Heart right ventricle (tissue), 16 donors: ENCODE data around the gene RMI2. TPM values are rescaled to one million over a fixed set of nuclear protein-coding genes. Genes with fewer than 3 reads are reported as not detected.

Source experiments
- ATAC-seq, 8 donors: fragments of 200-7000 bp; cut with Tn5 transposase; one replicate each; pipeline ENCODE4 v1.9.1; 2020; ENCODE audit warnings: mild to moderate bottlenecking in 8 of 8, moderate library complexity in 8 of 8, moderate number of reproducible peaks in 1 of 8
- DNase-seq, 2 donors: peaks; one replicate each; pipeline ENCODE4 v3.0.0-alpha.2; 2020
- H3K27ac ChIP-seq, 10 donors: fragments of 200-600 bp; sonication (generic) in 2 of 10; one replicate each; pipeline versions ENCODE4 v1.5.0 to v1.8.0; 2020 to 2022; ENCODE audit warnings: mild to moderate bottlenecking in 3 of 10
- H3K27me3 ChIP-seq, 7 donors: fragments of 200-600 bp; one replicate each; pipeline ENCODE4 v1.8.0; 2021 to 2022; ENCODE audit warnings: mild to moderate bottlenecking in 2 of 7
- H3K36me3 ChIP-seq, 9 donors: fragments of 200-600 bp; sonication (generic) in 1 of 9; one replicate each; pipeline versions ENCODE4 v1.5.0 to v1.8.0; 2020 to 2022; ENCODE audit warnings: mild to moderate bottlenecking in 2 of 9
- H3K4me1 ChIP-seq, 9 donors: fragments of 200-600 bp; sonication (generic) in 1 of 9; one replicate each; pipeline versions ENCODE4 v1.5.0 to v1.8.0; 2020 to 2022; ENCODE audit warnings: mild to moderate bottlenecking in 4 of 9
- H3K4me3 ChIP-seq, 10 donors: fragments of 200-600 bp; sonication (generic) in 2 of 10; one replicate each; pipeline versions ENCODE4 v1.5.0 to v1.8.0; 2020 to 2022; ENCODE audit warnings: mild to moderate bottlenecking in 7 of 10, moderate library complexity in 2 of 10
- H3K9me3 ChIP-seq, 11 donors: fragments of 200-600 bp in 10 of 11; sonication (generic) in 2 of 11; one replicate each; pipeline versions ENCODE4 v1.5.0 to v1.8.0; 2013 to 2022; ENCODE audit warnings: mild to moderate bottlenecking in 2 of 11, control low read depth in 1 of 11, moderate library complexity in 1 of 11
- WGBS, 2 donors: extraction: QIAGEN DNeasy Blood & Tissue Kit; methylation state at CpG; one replicate each; pipeline ENCODE4 v1.1.7; 2013; ENCODE audit warnings: inconsistent platforms in 1 of 2; 5-methylcytosine and 5-hydroxymethylcytosine counted together
- intact Hi-C, 10 donors: fragments of 100-400 bp; cut with DNase I; formaldehyde crosslinking; loops; one replicate each; pipeline versions ENCODE4 v1.11.1 to v1.14.2; 2022
- polyA plus RNA-seq, 2 donors: library from polyadenylated mRNA; stranded (reverse); fragments of 200-250 nt; gene quantifications; one replicate each; pipeline ENCODE4 v1.2.3, GENCODE V29; 2013
- total RNA-seq, 10 donors: library from RNA; stranded (reverse); fragmentation: NEBNext Ultra II Directional in 3 of 10; extraction: Animal tissue kit (Norgen Biotek cat#: 25700) in 3 of 10; gene quantifications; one replicate each; pipeline versions ENCODE4 v1.2.1 to v1.2.4, GENCODE V29; 2021 to 2023
- TF ChIP-seq, protein P1 (sequence below), 9 donors: fragments of 200-600 bp; sonication (generic) in 2 of 9; IDR thresholded peaks; one replicate each; pipeline versions ENCODE4 v1.5.0 to v1.8.0; 2021 to 2022; ENCODE audit warnings: antibody characterized with exemption in 9 of 9, mild to moderate bottlenecking in 5 of 9, moderate library complexity in 1 of 9
- donor health status: Arrhythmogenic right ventricular cardiomyopathy.
- donor health status: ischemic (EF 13 %, LVEDD 7.1; RV severe dilation, severe dysfunction).
- donor health status: healthy with polysubstance abuse.
- donor health status: DM: no; HTN: yes; CAD: no.
- donor health status: DM: no; HTN: no; CAD: no.
- donor health status: ischemic (EF 25% LVEDD 6.9; RV normal size, moderate dysfunction).
- donor health status: ischemic (EF 25% LVEDD 5.7; RV mildly dilated, moderate dysfunction).
- donor health status: healthy.
- donor health status: DM: yes; HTN: yes; CAD: no.
- donor health status: Ischemic cardiomyopathy.
- donor health status: ischemic (EF 35%, LVEDD 5.7; RV mildly dilated, moderate dysfunction).
- donor health status: nonischemic (EF 11% LVEDD 7.7; RV severe dilation, severe dysfunction).
- donor health status: DM: yes; HTN: yes; CAD: no.
- donor health status: PGD.
- donor health status: ischemic (EF 29% LVEDD 5.4; RV normal size, mild dysfunction).
- donor health status: nonischemic (EF 23%, LVEDD 6.1; RV moderate dilation, normal function).

The RMI2 gene
- total and polyA plus RNA-seq, 12 donors = 0.22 to 3.8 (median 1.1) TPM

- intact Hi-C loops = no loop called here
- H3K27me3 ChIP-seq = no peaks in the 10 kb centered on the region
- peaks cover 0 to 3% (median 0%) of the 10 kb centered on the region in 11 donors for H3K9me3 ChIP-seq
- no peak for DNase-seq
- no peaks in the 10 kb centered on the region for H3K36me3 ChIP-seq
- H3K27ac ChIP-seq = no peak overlapping the region
- no peak overlapping the region for H3K4me3 ChIP-seq
- peaks cover 0 to 38% (median 0%) of the 10 kb centered on the region in 9 donors for H3K4me1 ChIP-seq
- ATAC-seq = no peak
- TF ChIP-seq, protein P1, sequence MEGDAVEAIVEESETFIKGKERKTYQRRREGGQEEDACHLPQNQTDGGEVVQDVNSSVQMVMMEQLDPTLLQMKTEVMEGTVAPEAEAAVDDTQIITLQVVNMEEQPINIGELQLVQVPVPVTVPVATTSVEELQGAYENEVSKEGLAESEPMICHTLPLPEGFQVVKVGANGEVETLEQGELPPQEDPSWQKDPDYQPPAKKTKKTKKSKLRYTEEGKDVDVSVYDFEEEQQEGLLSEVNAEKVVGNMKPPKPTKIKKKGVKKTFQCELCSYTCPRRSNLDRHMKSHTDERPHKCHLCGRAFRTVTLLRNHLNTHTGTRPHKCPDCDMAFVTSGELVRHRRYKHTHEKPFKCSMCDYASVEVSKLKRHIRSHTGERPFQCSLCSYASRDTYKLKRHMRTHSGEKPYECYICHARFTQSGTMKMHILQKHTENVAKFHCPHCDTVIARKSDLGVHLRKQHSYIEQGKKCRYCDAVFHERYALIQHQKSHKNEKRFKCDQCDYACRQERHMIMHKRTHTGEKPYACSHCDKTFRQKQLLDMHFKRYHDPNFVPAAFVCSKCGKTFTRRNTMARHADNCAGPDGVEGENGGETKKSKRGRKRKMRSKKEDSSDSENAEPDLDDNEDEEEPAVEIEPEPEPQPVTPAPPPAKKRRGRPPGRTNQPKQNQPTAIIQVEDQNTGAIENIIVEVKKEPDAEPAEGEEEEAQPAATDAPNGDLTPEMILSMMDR (IDR thresholded peaks at IDR 0.05) = no peak
- 87 to 93% methylated on average over 8 of the region's 8 CpGs for WGBS, 2 donors
These were observed 38.9 kb upstream of the RMI2 start for GRCh38 chr16:11306381-11306780.

- peaks cover 0 to 3% (median 0%) of the 10 kb centered on the region in 11 donors for H3K9me3 ChIP-seq
- ATAC-seq = no peak
- intact Hi-C loops = no loop called here
- H3K4me1 ChIP-seq = peaks cover 0 to 44% (median 4%) of the 10 kb centered on the region in 9 donors
- H3K36me3 ChIP-seq = no peaks in the 10 kb centered on the region
- no peaks in the 10 kb centered on the region for H3K27me3 ChIP-seq
- H3K4me3 ChIP-seq = no peak overlapping the region
- H3K27ac ChIP-seq = no peak overlapping the region
- 84 to 87% methylated on average over 7 of the region's 7 CpGs for WGBS, 2 donors
- TF ChIP-seq, protein P1 (IDR thresholded peaks at IDR 0.05) = no peak
- no peak for DNase-seq
These were observed 38.1 kb upstream of the RMI2 start for GRCh38 chr16:11306997-11307638.

DNA sequence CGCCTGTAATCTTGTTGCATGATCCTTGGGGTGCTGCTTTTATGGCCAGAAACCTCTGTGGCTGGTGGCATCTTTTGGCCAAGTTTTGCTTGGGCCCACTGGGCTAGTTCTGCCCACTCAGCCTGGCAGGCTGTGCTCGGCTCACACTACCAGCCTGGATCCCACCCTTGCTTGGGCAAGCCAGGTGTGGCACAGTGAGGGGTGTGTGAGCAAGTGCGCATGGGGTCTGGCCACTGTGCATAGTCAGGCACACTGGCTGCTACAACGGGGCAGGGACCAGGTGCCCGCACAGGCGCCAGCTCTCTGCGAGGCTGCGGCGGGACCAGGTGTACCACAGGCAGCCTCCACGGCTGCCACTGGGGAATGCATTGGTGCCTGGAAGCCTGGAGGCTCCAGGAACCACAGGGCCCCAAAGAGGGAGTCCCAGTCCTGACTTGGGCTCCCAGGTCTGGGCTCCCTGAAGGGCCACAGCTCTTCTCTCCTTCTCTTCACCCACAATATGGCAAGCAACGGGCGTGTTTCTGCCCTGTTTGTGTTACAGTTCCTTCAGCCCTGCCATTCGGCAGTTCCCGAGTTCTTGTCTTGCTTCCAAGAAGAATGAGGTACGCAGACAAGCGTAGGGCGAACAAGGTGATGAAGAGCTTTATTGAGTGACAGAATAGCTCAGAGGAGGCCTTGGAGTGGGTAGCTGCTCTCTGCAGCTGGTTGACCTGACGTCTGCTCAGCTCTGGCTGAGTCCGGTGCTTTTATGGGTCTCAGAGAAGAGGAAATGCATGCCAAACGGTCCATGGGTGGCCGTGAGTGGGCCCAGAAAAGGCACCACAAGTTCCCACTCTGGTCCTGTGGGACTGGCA, 37.4 kb upstream of the RMI2 start:
- TF ChIP-seq, protein P1 (IDR thresholded peaks at IDR 0.05) = no peak
- Histone ChIP-seq H3K27ac (no peak overlapping the region), H3K4me3 (no peak overlapping the region), H3K4me1 (peaks cover 0 to 52% (median 4%) of the 10 kb centered on the region in 9 donors), H3K36me3 (no peaks in the 10 kb centered on the region), H3K9me3 (peaks cover 0 to 3% (median 0%) of the 10 kb centered on the region in 11 donors), H3K27me3 (no peaks in the 10 kb centered on the region)
- WGBS, 2 donors = 83 to 89% methylated on average over 21 of the region's 21 CpGs
- intact Hi-C loops = no loop called here
- peak in 2 of 8 donors; percentile 6 to 54 for ATAC-seq
- no peak for DNase-seq

GRCh38 chr16:11308493-11309283, 36.6 kb upstream of the RMI2 start:
- H3K9me3 ChIP-seq = no peaks in the 10 kb centered on the region
- 70 to 72% methylated on average over 15 of the region's 15 CpGs for WGBS, 2 donors
- intact Hi-C loops = no loop called here
- TF ChIP-seq, protein P1 (IDR thresholded peaks at IDR 0.05) = no peak
- no peak overlapping the region for H3K27ac ChIP-seq
- DNase-seq = no peak
- H3K4me1 ChIP-seq = peaks cover 0 to 55% (median 4%) of the 10 kb centered on the region in 9 donors
- no peak overlapping the region for H3K4me3 ChIP-seq
- H3K36me3 ChIP-seq = no peaks in the 10 kb centered on the region
- ATAC-seq = peak in 1 of 8 donors; percentile 25
- no peaks in the 10 kb centered on the region for H3K27me3 ChIP-seq
